Left lung (tissue), 10 donors: Measurements from ENCODE around the gene RANBP17. TPM values are rescaled to one million over a fixed set of nuclear protein-coding genes. Genes with fewer than 3 reads are reported as not detected.

Experiments
- ATAC-seq: fragments of 200-7000 bp; cut with Tn5 transposase; one replicate; pipeline ENCODE4 v1.9.1; 2020; ENCODE audit warnings: moderate library complexity
- DNase-seq, 4 donors: peaks; one replicate each; pipeline ENCODE4 v3.0.0-alpha.2; 2013 to 2020
- H3K27ac ChIP-seq, 2 donors: fragments of 200-600 bp; sonication (generic) in 1 of 2; one replicate each; pipeline versions ENCODE4 v1.5.0 to v1.8.0; 2020 to 2021
- H3K27me3 ChIP-seq, 2 donors: fragments of 200-600 bp; sonication (generic) in 1 of 2; one replicate each; pipeline versions ENCODE4 v1.5.0 to v1.8.0; 2020 to 2021
- H3K36me3 ChIP-seq, 2 donors: fragments of 200-600 bp; sonication (generic) in 1 of 2; one replicate each; pipeline versions ENCODE4 v1.5.0 to v1.8.0; 2020 to 2021
- H3K4me1 ChIP-seq, 2 donors: fragments of 200-600 bp; one replicate each; pipeline ENCODE4 v1.8.0; 2021
- H3K4me3 ChIP-seq, 2 donors: fragments of 200-600 bp; sonication (generic) in 1 of 2; one replicate each; pipeline versions ENCODE4 v1.5.0 to v1.8.0; 2020 to 2021; ENCODE audit warnings: mild to moderate bottlenecking in 1 of 2
- H3K9me3 ChIP-seq, 2 donors: fragments of 200-600 bp; sonication (generic) in 1 of 2; one replicate each; pipeline versions ENCODE4 v1.5.0 to v1.8.0; 2020 to 2021
- intact Hi-C, 2 donors: fragments of 100-400 bp; cut with DNase I; formaldehyde crosslinking; loops; one replicate each; pipeline versions ENCODE4 v1.11.2 to v1.14.2; 2022
- polyA plus RNA-seq, 6 donors: library from polyadenylated mRNA; unstranded; fragments of 120-200 nt; gene quantifications; one replicate each; pipeline ENCODE4 v1.2.1, GENCODE V29; 2013; ENCODE audit not compliant: insufficient read length in 6 of 6
- total RNA-seq, 2 donors: library from RNA; stranded (reverse); fragmentation: NEBNext Ultra II Directional; extraction: Animal tissue kit (Norgen Biotek cat#: 25700); gene quantifications; one replicate each; pipeline ENCODE4 v1.2.1, GENCODE V29; 2021
- TF ChIP-seq, protein P1 (sequence below), 2 donors: fragments of 200-600 bp; sonication (generic) in 1 of 2; IDR thresholded peaks; one replicate each; pipeline versions ENCODE4 v1.5.0 to v1.8.0; 2021; ENCODE audit warnings: antibody characterized with exemption in 2 of 2
- donor health status: DM: no; HTN: yes; CAD: no.
- donor health status: DM: no; HTN: no; CAD: no.

RANBP17 gene
- total and polyA plus RNA-seq, 8 donors = 17.0 to 44.5 (median 33.7) TPM

DNA sequence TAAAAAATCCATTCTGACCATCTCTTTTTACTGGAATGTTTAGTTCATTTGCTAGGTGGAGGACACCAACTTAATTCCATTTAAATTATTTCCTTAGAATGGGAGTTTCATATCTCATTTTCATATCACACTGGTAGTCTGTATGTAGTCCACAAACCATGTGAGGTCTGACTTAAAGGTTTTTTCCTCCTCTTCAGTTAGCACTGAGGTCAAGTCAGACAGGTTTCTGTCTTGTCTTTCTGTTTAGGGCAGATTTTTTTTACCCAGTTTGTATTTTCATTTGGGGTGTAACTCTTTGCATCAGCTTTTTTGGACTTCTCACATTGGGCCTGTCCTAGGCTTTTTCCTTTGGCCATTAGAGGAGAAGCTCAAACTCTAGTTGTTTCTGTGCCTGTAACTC, 75.3 kb downstream of the RANBP17 start:
- intact Hi-C loops = no loop called here
- Histone ChIP-seq H3K36me3 (no peaks in the 10 kb centered on the region), H3K27me3 (no peaks in the 10 kb centered on the region), H3K4me3 (no peak overlapping the region), H3K9me3 (no peaks in the 10 kb centered on the region), H3K4me1 (no peaks in the 10 kb centered on the region), H3K27ac (no peak overlapping the region)
- ATAC-seq (no peak), DNase-seq (no peak)
- TF ChIP-seq, protein P1, sequence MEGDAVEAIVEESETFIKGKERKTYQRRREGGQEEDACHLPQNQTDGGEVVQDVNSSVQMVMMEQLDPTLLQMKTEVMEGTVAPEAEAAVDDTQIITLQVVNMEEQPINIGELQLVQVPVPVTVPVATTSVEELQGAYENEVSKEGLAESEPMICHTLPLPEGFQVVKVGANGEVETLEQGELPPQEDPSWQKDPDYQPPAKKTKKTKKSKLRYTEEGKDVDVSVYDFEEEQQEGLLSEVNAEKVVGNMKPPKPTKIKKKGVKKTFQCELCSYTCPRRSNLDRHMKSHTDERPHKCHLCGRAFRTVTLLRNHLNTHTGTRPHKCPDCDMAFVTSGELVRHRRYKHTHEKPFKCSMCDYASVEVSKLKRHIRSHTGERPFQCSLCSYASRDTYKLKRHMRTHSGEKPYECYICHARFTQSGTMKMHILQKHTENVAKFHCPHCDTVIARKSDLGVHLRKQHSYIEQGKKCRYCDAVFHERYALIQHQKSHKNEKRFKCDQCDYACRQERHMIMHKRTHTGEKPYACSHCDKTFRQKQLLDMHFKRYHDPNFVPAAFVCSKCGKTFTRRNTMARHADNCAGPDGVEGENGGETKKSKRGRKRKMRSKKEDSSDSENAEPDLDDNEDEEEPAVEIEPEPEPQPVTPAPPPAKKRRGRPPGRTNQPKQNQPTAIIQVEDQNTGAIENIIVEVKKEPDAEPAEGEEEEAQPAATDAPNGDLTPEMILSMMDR (IDR thresholded peaks at IDR 0.05) = no peak

DNA sequence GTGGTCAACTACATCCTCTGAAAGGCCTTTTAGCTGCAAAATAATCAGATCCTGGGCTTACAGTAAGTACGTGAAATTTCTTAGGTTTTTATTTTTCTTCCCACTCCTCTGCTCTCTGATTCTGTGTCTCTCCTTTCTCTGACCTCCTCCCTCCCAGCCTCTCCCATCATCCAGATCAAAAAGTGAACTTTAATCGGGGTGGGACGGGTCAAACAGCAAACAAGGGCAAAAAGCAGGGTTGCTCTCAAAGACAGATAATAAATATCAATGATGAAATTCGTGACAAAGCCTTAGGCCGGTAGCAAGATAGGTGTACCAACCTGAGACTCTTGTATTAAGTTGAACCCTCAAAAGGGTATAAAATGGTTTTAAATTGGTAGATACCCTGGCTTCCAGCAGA, 76.1 kb downstream of the RANBP17 start:
- Histone ChIP-seq H3K9me3 (no peaks in the 10 kb centered on the region), H3K36me3 (no peaks in the 10 kb centered on the region), H3K27ac (no peak overlapping the region), H3K4me1 (no peaks in the 10 kb centered on the region), H3K4me3 (no peak overlapping the region), H3K27me3 (no peaks in the 10 kb centered on the region)
- TF ChIP-seq, protein P1 (IDR thresholded peaks at IDR 0.05) = no peak
- intact Hi-C loops = no loop called here
- DNase-seq (no peak), ATAC-seq (no peak)

DNA sequence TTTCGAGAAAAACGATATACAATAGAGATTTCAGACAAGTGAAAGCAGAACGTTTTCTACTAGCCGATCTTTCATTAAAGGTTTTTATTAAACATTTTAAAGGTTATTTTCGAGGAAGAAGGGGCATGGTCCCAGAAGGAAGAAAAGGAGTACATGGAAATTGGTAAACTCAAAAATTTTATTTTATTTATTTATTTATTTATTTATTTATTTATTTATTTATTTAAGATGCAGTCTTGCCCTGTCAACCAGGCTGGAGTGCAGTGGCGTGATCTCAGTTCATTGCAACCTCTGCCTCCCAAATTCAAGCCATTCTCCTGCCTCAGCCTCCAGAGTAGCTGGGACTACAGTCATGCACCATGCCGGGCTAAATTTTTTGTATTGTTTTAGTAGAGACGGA, 77.4 kb downstream of the RANBP17 start:
- Histone ChIP-seq H3K4me1 (no peaks in the 10 kb centered on the region), H3K27me3 (no peaks in the 10 kb centered on the region), H3K9me3 (no peaks in the 10 kb centered on the region), H3K27ac (no peak overlapping the region), H3K36me3 (no peaks in the 10 kb centered on the region), H3K4me3 (no peak overlapping the region)
- TF ChIP-seq, protein P1 (IDR thresholded peaks at IDR 0.05) = no peak
- DNase-seq (no peak), ATAC-seq (no peak)
- intact Hi-C loops = no loop called here

DNA sequence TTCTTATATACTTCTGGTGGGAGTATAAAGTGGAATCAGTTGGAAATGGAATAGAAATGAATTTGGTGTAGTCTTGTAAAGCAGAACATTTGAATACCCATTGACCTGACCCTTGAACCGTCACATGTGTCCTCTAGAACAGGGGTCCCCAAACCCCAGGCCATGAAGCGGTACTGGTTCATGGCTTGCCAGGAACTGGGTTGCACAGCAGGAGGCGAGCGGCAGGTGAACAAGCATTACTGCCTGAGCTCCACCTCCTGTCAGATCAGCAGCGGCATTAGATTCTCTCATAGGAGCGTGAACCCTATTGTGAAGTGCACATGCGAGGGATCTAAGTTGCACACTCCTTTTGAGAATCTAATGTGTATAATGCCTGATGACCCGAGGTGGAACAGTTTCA, 80.0 kb downstream of the RANBP17 start:
- intact Hi-C loops = no loop called here
- H3K27ac ChIP-seq = no peak overlapping the region
- no peaks in the 10 kb centered on the region for H3K9me3 ChIP-seq
- ATAC-seq (no peak), DNase-seq (peak in 1 of 4 donors; percentile 20)
- H3K4me3 ChIP-seq = no peak overlapping the region
- TF ChIP-seq, protein P1 (IDR thresholded peaks at IDR 0.05) = no peak
- H3K36me3 ChIP-seq = no peaks in the 10 kb centered on the region
- no peaks in the 10 kb centered on the region for H3K4me1 ChIP-seq
- H3K27me3 ChIP-seq = no peaks in the 10 kb centered on the region

DNA sequence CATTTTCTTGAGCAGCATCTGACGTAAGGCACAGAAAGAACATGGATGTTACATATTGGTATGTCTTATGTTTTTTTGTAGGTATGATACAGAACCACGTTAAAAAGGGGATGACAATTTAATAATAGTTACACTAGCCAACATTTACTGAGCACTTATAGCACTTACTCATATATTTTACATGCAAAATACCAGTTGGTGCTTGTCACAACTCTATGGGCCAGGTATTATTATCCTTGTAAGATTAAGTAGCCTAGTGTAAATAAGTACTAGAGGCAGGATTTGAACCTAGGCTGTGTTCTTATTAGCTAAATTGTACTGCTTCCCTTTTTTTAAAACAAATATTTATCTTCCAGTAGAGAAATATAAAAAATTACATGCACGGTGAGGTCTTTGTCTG, 83.5 kb downstream of the RANBP17 start:
- Histone ChIP-seq H3K4me1 (no peaks in the 10 kb centered on the region), H3K36me3 (no peaks in the 10 kb centered on the region), H3K27ac (no peak overlapping the region), H3K9me3 (no peaks in the 10 kb centered on the region), H3K27me3 (no peaks in the 10 kb centered on the region), H3K4me3 (no peak overlapping the region)
- ATAC-seq = peak; percentile 58
- intact Hi-C loops = no loop called here
- DNase-seq = no peak
- TF ChIP-seq, protein P1 (IDR thresholded peaks at IDR 0.05) = no peak
